Right lobe of liver (tissue), 6 donors: ENCODE results near the gene SHISA9. TPM values are rescaled to one million over a fixed set of nuclear protein-coding genes. Genes with fewer than 3 reads are reported as not detected.

ENCODE experiments used
- ATAC-seq, 4 donors: fragments of 200-7000 bp; cut with Tn5 transposase; one replicate each; pipeline ENCODE4 v1.9.1; 2020; ENCODE audit warnings: mild to moderate bottlenecking in 4 of 4, moderate library complexity in 4 of 4
- DNase-seq, 3 donors: peaks; one replicate each; pipeline ENCODE4 v3.0.0-alpha.2; 2020
- H3K27ac ChIP-seq, 3 donors: fragments of 200-600 bp; one replicate each; pipeline ENCODE4 v1.8.0; 2022
- H3K27me3 ChIP-seq, 2 donors: fragments of 200-600 bp; one replicate each; pipeline ENCODE4 v1.8.0; 2022
- H3K36me3 ChIP-seq, 4 donors: fragments of 200-600 bp; sonication (generic) in 1 of 4; one replicate each; pipeline versions ENCODE4 v1.5.1 to v1.8.0; 2017 to 2022; ENCODE audit warnings: control low read depth in 1 of 4
- H3K4me1 ChIP-seq, 4 donors: fragments of 200-600 bp; sonication (generic) in 1 of 4; one replicate each; pipeline versions ENCODE4 v1.5.1 to v1.8.0; 2017 to 2022; ENCODE audit warnings: control low read depth in 1 of 4
- H3K4me3 ChIP-seq, 3 donors: fragments of 200-600 bp; one replicate each; pipeline ENCODE4 v1.8.0; 2022
- H3K9me3 ChIP-seq, 4 donors: fragments of 200-600 bp; sonication (generic) in 1 of 4; one replicate each; pipeline versions ENCODE4 v1.5.1 to v1.8.0; 2017 to 2022; ENCODE audit warnings: control low read depth in 1 of 4
- CTCF ChIP-seq, 4 donors: fragments of 200-600 bp in 3 of 4; fragments of 450-650 bp in 1 of 4; IDR thresholded peaks; one replicate each; pipeline versions ENCODE4 v1.5.1 to v1.8.0; 2016 to 2022; ENCODE audit warnings: antibody characterized with exemption in 4 of 4, mild to moderate bottlenecking in 2 of 4
- POLR2A ChIP-seq: fragments of 450-650 bp; IDR thresholded peaks from one replicate; pipeline ENCODE4 v1.6.1; 2017; ENCODE audit warnings: antibody characterized with exemption, mild to moderate bottlenecking
- WGBS: methylation state at CpG from one replicate; pipeline ENCODE4 v1.1.6; 2018; ENCODE audit warnings: low coverage, low lambda C conversion rate; ENCODE audit not compliant: insufficient coverage; ENCODE audit errors: missing lambda C conversion rate; 5-methylcytosine and 5-hydroxymethylcytosine counted together
- intact Hi-C, 2 donors: fragments of 100-400 bp; cut with DNase I; formaldehyde crosslinking; loops; one replicate each; pipeline versions ENCODE4 v1.11.2 to v1.14.1; 2022
- total RNA-seq, 6 experiments: library from RNA; depleted of rRNA in 2 of 6; stranded (reverse); fragments of >200 nt in 2 of 6; fragmentation: NEBNext Ultra II Directional in 3 of 6; extraction: Animal tissue kit (Norgen Biotek cat#: 25700) in 3 of 6; gene quantifications; one replicate each; pipeline versions ENCODE4 v1.1.0 to v1.2.4, GENCODE V29; 2016 to 2023
- donor health status: DM: no; HTN: yes; CAD: no.
- donor health status: DM: no; HTN: no; CAD: no.
- donor health status: DM: no; HTN: no; CAD: no.
- donor health status: DM: no; HTN: yes; CAD: no.
- donor health status: DM: no; HTN: yes; CAD: no.

The SHISA9 gene
- total RNA-seq, 6 experiments from 2014 or later: 0.02 to 0.06 TPM; not detected in 4

GRCh38 chr16:13136901-13137300, 235.5 kb downstream of the SHISA9 start:
- no peak for TF ChIP-seq CTCF (IDR thresholded peaks at IDR 0.05)
- TF ChIP-seq POLR2A: no peak
- Histone ChIP-seq H3K4me3 (no peak overlapping the region), H3K4me1 (no peaks in the 10 kb centered on the region), H3K27ac (no peak overlapping the region), H3K9me3 (no peaks in the 10 kb centered on the region), H3K36me3 (no peaks in the 10 kb centered on the region), H3K27me3 (no peaks in the 10 kb centered on the region)
- DNase-seq: no peak
- no peak for ATAC-seq
- WGBS: 50% methylated on average over 3 of the region's 3 CpGs
- intact Hi-C loops: no loop called here

GRCh38 chr16:13138528-13138927, 237.1 kb downstream of the SHISA9 start:
- no peaks in the 10 kb centered on the region for H3K9me3 ChIP-seq
- intact Hi-C loops: no loop called here
- H3K27me3 ChIP-seq: no peaks in the 10 kb centered on the region
- no peaks in the 10 kb centered on the region for H3K4me1 ChIP-seq
- no peak for DNase-seq
- TF ChIP-seq CTCF (IDR thresholded peaks at IDR 0.05) (no peak), POLR2A (no peak)
- H3K36me3 ChIP-seq: no peaks in the 10 kb centered on the region
- H3K4me3 ChIP-seq: no peak overlapping the region
- no peak overlapping the region for H3K27ac ChIP-seq
- ATAC-seq: no peak
- 23% methylated on average over 2 of the region's 2 CpGs for WGBS

GRCh38 chr16:13139661-13140241, 238.4 kb downstream of the SHISA9 start:
- Histone ChIP-seq H3K36me3 (no peaks in the 10 kb centered on the region), H3K9me3 (no peaks in the 10 kb centered on the region), H3K4me3 (no peak overlapping the region), H3K4me1 (no peaks in the 10 kb centered on the region), H3K27me3 (no peaks in the 10 kb centered on the region), H3K27ac (no peak overlapping the region)
- TF ChIP-seq POLR2A: no peak
- TF ChIP-seq CTCF (IDR thresholded peaks at IDR 0.05): no peak
- DNase-seq (no peak), ATAC-seq (no peak)
- WGBS: 55% methylated on average over 2 of the region's 3 CpGs
- intact Hi-C loops: no loop called here

- Histone ChIP-seq H3K9me3 (no peaks in the 10 kb centered on the region), H3K4me3 (no peak overlapping the region), H3K27ac (no peak overlapping the region), H3K36me3 (no peaks in the 10 kb centered on the region), H3K4me1 (no peaks in the 10 kb centered on the region), H3K27me3 (no peaks in the 10 kb centered on the region)
- no peak for DNase-seq
- intact Hi-C loops: no loop called here
- TF ChIP-seq CTCF (IDR thresholded peaks at IDR 0.05) (no peak), POLR2A (no peak)
- no CpG with 5 or more reads among the region's 1 CpG for WGBS
- ATAC-seq: no peak
Measured at GRCh38 chr16:13143551-13143950, 242.2 kb downstream of the SHISA9 start.

GRCh38 chr16:13146829-13147228, 245.4 kb downstream of the SHISA9 start:
- ATAC-seq (no peak), DNase-seq (no peak)
- intact Hi-C loops: no loop called here
- 24% methylated on average over 2 of the region's 2 CpGs for WGBS
- Histone ChIP-seq H3K9me3 (no peaks in the 10 kb centered on the region), H3K27ac (no peak overlapping the region), H3K4me1 (no peaks in the 10 kb centered on the region), H3K4me3 (no peak overlapping the region), H3K36me3 (no peaks in the 10 kb centered on the region), H3K27me3 (no peaks in the 10 kb centered on the region)
- no peak for TF ChIP-seq POLR2A
- no peak for TF ChIP-seq CTCF (IDR thresholded peaks at IDR 0.05)
